Activated naive CD8-positive, alpha-beta T cell (primary cell): Measurements from ENCODE around the gene GLIS1.

Experiments used
- H3K27ac Mint-ChIP-seq: one replicate; pipeline ENCODE4 v1.8.0; 2021; ENCODE audit warnings: mixed read lengths
- H3K27me3 Mint-ChIP-seq: one replicate; pipeline ENCODE4 v1.8.0; 2021; ENCODE audit warnings: mixed read lengths
- H3K36me3 Mint-ChIP-seq: one replicate; pipeline ENCODE4 v1.8.0; 2021; ENCODE audit warnings: mixed read lengths
- H3K4me1 Mint-ChIP-seq: one replicate; pipeline ENCODE4 v1.8.0; 2021; ENCODE audit warnings: low read depth, mixed read lengths
- H3K4me3 Mint-ChIP-seq: one replicate; pipeline ENCODE4 v1.8.0; 2021; ENCODE audit warnings: mild to moderate bottlenecking, mixed read lengths
- H3K9me3 Mint-ChIP-seq: one replicate; pipeline ENCODE4 v1.8.0; 2021; ENCODE audit warnings: low read depth, mixed read lengths

The GLIS1 gene

GRCh38 chr1:53617382-53617781 lies 121.6 kb downstream of the GLIS1 start:
- peaks cover 2% of the 10 kb centered on the region for H3K9me3 Mint-ChIP-seq
- H3K4me3 Mint-ChIP-seq = no peak overlapping the region

GRCh38 chr1:53616927-53617326 lies 122.0 kb downstream of the GLIS1 start:
- no peak overlapping the region for H3K27ac Mint-ChIP-seq
- no peaks in the 10 kb centered on the region for H3K4me1 Mint-ChIP-seq
- H3K4me3 Mint-ChIP-seq = no peak overlapping the region
- H3K9me3 Mint-ChIP-seq = peaks cover 3% of the 10 kb centered on the region
- H3K27me3 Mint-ChIP-seq = no peaks in the 10 kb centered on the region
- H3K36me3 Mint-ChIP-seq = no peaks in the 10 kb centered on the region

More at GRCh38 chr1:53617382-53617781, 121.6 kb downstream of the GLIS1 start:
- H3K4me1 Mint-ChIP-seq = no peaks in the 10 kb centered on the region
- no peak overlapping the region for H3K27ac Mint-ChIP-seq
- H3K36me3 Mint-ChIP-seq = no peaks in the 10 kb centered on the region
- H3K27me3 Mint-ChIP-seq = no peaks in the 10 kb centered on the region

- Mint-ChIP-seq H3K27me3 (no peaks in the 10 kb centered on the region), H3K4me1 (no peaks in the 10 kb centered on the region), H3K27ac (no peak overlapping the region), H3K9me3 (peaks cover 3% of the 10 kb centered on the region), H3K36me3 (no peaks in the 10 kb centered on the region), H3K4me3 (no peak overlapping the region)
Observed at GRCh38 chr1:53616511-53616910, 122.5 kb downstream of the GLIS1 start.

- Mint-ChIP-seq H3K27me3 (no peaks in the 10 kb centered on the region), H3K36me3 (peaks cover 6% of the 10 kb centered on the region), H3K4me3 (no peak overlapping the region), H3K4me1 (no peaks in the 10 kb centered on the region), H3K9me3 (peaks cover 14% of the 10 kb centered on the region), H3K27ac (no peak overlapping the region)
Observed at GRCh38 chr1:53615101-53615500, 123.9 kb downstream of the GLIS1 start.

- Mint-ChIP-seq H3K9me3 (peaks cover 19% of the 10 kb centered on the region), H3K4me1 (no peaks in the 10 kb centered on the region), H3K27ac (no peak overlapping the region), H3K27me3 (no peaks in the 10 kb centered on the region), H3K4me3 (no peak overlapping the region), H3K36me3 (peaks cover 6% of the 10 kb centered on the region)
Observed at GRCh38 chr1:53614231-53615021, 124.5 kb downstream of the GLIS1 start.

GRCh38 chr1:53608676-53609075 lies 130.3 kb downstream of the GLIS1 start:
- Mint-ChIP-seq H3K9me3 (peaks cover 19% of the 10 kb centered on the region), H3K27me3 (no peaks in the 10 kb centered on the region), H3K4me3 (no peak overlapping the region), H3K36me3 (peaks cover 6% of the 10 kb centered on the region), H3K4me1 (no peaks in the 10 kb centered on the region), H3K27ac (no peak overlapping the region)

- Mint-ChIP-seq H3K36me3 (peaks cover 6% of the 10 kb centered on the region), H3K27ac (no peak overlapping the region), H3K27me3 (no peaks in the 10 kb centered on the region), H3K4me1 (no peaks in the 10 kb centered on the region), H3K9me3 (peaks cover 19% of the 10 kb centered on the region), H3K4me3 (no peak overlapping the region)
Observed at GRCh38 chr1:53608071-53608470, 130.9 kb downstream of the GLIS1 start.

- Mint-ChIP-seq H3K9me3 (peaks cover 17% of the 10 kb centered on the region), H3K27me3 (no peaks in the 10 kb centered on the region), H3K27ac (no peak overlapping the region), H3K4me3 (no peak overlapping the region), H3K36me3 (peaks cover 6% of the 10 kb centered on the region), H3K4me1 (no peaks in the 10 kb centered on the region)
Observed at GRCh38 chr1:53606651-53607051, 132.3 kb downstream of the GLIS1 start.

- H3K27me3 Mint-ChIP-seq = no peaks in the 10 kb centered on the region
- peaks cover 14% of the 10 kb centered on the region for H3K9me3 Mint-ChIP-seq
- peaks cover 6% of the 10 kb centered on the region for H3K36me3 Mint-ChIP-seq
- H3K27ac Mint-ChIP-seq = no peak overlapping the region
- no peak overlapping the region for H3K4me3 Mint-ChIP-seq
- no peaks in the 10 kb centered on the region for H3K4me1 Mint-ChIP-seq
Observed at GRCh38 chr1:53606197-53606596, 132.8 kb downstream of the GLIS1 start.

- peaks cover 5% of the 10 kb centered on the region for H3K9me3 Mint-ChIP-seq
- H3K27ac Mint-ChIP-seq = no peak overlapping the region
- H3K4me3 Mint-ChIP-seq = no peak overlapping the region
- no peaks in the 10 kb centered on the region for H3K4me1 Mint-ChIP-seq
- no peaks in the 10 kb centered on the region for H3K36me3 Mint-ChIP-seq
- no peaks in the 10 kb centered on the region for H3K27me3 Mint-ChIP-seq
Observed at GRCh38 chr1:53605181-53605580, 133.8 kb downstream of the GLIS1 start.

GRCh38 chr1:53604291-53604919 lies 134.6 kb downstream of the GLIS1 start:
- H3K36me3 Mint-ChIP-seq = no peaks in the 10 kb centered on the region

GRCh38 chr1:53603431-53603830 lies 135.5 kb downstream of the GLIS1 start:
- no peaks in the 10 kb centered on the region for H3K4me1 Mint-ChIP-seq
- H3K36me3 Mint-ChIP-seq = no peaks in the 10 kb centered on the region
- H3K4me3 Mint-ChIP-seq = no peak overlapping the region
- H3K27me3 Mint-ChIP-seq = no peaks in the 10 kb centered on the region
- H3K27ac Mint-ChIP-seq = no peak overlapping the region
- H3K9me3 Mint-ChIP-seq = no peaks in the 10 kb centered on the region

More at GRCh38 chr1:53604291-53604919, 134.6 kb downstream of the GLIS1 start:
- no peaks in the 10 kb centered on the region for H3K27me3 Mint-ChIP-seq
- H3K4me1 Mint-ChIP-seq = no peaks in the 10 kb centered on the region
- peaks cover under 1% of the 10 kb centered on the region for H3K9me3 Mint-ChIP-seq
- H3K27ac Mint-ChIP-seq = no peak overlapping the region
- H3K4me3 Mint-ChIP-seq = no peak overlapping the region

- H3K36me3 Mint-ChIP-seq = no peaks in the 10 kb centered on the region
- no peaks in the 10 kb centered on the region for H3K4me1 Mint-ChIP-seq
Observed at GRCh38 chr1:53601867-53602775, 136.8 kb downstream of the GLIS1 start.

GRCh38 chr1:53601031-53601745 lies 137.8 kb downstream of the GLIS1 start:
- no peak overlapping the region for H3K27ac Mint-ChIP-seq
- no peak overlapping the region for H3K4me3 Mint-ChIP-seq
- no peaks in the 10 kb centered on the region for H3K36me3 Mint-ChIP-seq
- H3K27me3 Mint-ChIP-seq = no peaks in the 10 kb centered on the region
- no peaks in the 10 kb centered on the region for H3K9me3 Mint-ChIP-seq
- H3K4me1 Mint-ChIP-seq = no peaks in the 10 kb centered on the region

More at GRCh38 chr1:53601867-53602775, 136.8 kb downstream of the GLIS1 start:
- no peak overlapping the region for H3K4me3 Mint-ChIP-seq
- H3K9me3 Mint-ChIP-seq = no peaks in the 10 kb centered on the region
- no peaks in the 10 kb centered on the region for H3K27me3 Mint-ChIP-seq
- H3K27ac Mint-ChIP-seq = no peak overlapping the region
